H9 (cell line): ENCODE results near the gene PTPRN2. TPM values are rescaled to one million over a fixed set of nuclear protein-coding genes. Genes with fewer than 3 reads are reported as not detected.

ENCODE experiments used
- DNase-seq: peaks from one replicate; pipeline ENCODE4 v3.0.0-alpha.2; 2017
- H2AFZ ChIP-seq: one replicate; pipeline ENCODE4 v1.6.1; 2013; ENCODE audit warnings: mild to moderate bottlenecking, low read length, control low read depth, moderate library complexity
- H2AK5ac ChIP-seq: 2 replicates; pipeline ENCODE4 v1.6.1; 2013; ENCODE audit warnings: low read length, control low read depth, mixed read lengths; ENCODE audit not compliant: insufficient read length
- H2BK120ac ChIP-seq: one replicate; pipeline ENCODE4 v1.6.1; 2013; ENCODE audit warnings: low read depth, mild to moderate bottlenecking, low read length, control low read depth, inconsistent platforms; ENCODE audit not compliant: poor library complexity, severe bottlenecking
- H2BK12ac ChIP-seq: 2 replicates; pipeline ENCODE4 v1.6.1; 2013; ENCODE audit warnings: low read length, control low read depth, mixed read lengths, low read depth; ENCODE audit not compliant: insufficient read length
- H2BK15ac ChIP-seq: 2 replicates; pipeline ENCODE4 v1.6.1; 2013; ENCODE audit warnings: low read depth, low read length, control low read depth
- H2BK20ac ChIP-seq: one replicate; pipeline ENCODE4 v1.6.1; 2013; ENCODE audit warnings: low read depth, mild to moderate bottlenecking, low read length, control low read depth, inconsistent platforms; ENCODE audit not compliant: poor library complexity, severe bottlenecking
- H2BK5ac ChIP-seq: 2 replicates; pipeline ENCODE4 v1.6.1; 2013; ENCODE audit warnings: low read length, control low read depth, mixed read lengths; ENCODE audit not compliant: insufficient read length
- H3K14ac ChIP-seq: 2 replicates; pipeline ENCODE4 v1.6.1; 2013; ENCODE audit warnings: low read length, control low read depth; ENCODE audit not compliant: insufficient read depth
- H3K18ac ChIP-seq: 2 replicates; pipeline ENCODE4 v1.6.1; 2013; ENCODE audit warnings: low read depth, mild to moderate bottlenecking, mixed read lengths, low read length, control low read depth; ENCODE audit not compliant: insufficient read length
- H3K23ac ChIP-seq: 2 replicates; pipeline ENCODE4 v1.6.1; 2013; ENCODE audit warnings: low read length, control low read depth, mixed read lengths, low read depth; ENCODE audit not compliant: insufficient read length
- H3K23me2 ChIP-seq: 2 replicates; pipeline ENCODE4 v1.6.1; 2013; ENCODE audit warnings: low read depth, mild to moderate bottlenecking, mixed read lengths, low read length, control low read depth; ENCODE audit not compliant: insufficient read length, poor library complexity, severe bottlenecking
- H3K27ac ChIP-seq: 2 replicates; pipeline ENCODE4 v1.5.1; 2013; ENCODE audit warnings: low read length, control low read depth, mixed read lengths, low read depth; ENCODE audit not compliant: insufficient read length
- H3K27me3 ChIP-seq: 2 replicates; pipeline ENCODE4 v1.6.1; 2013; ENCODE audit warnings: low read length, control low read depth, inconsistent platforms; ENCODE audit not compliant: insufficient read depth
- H3K4ac ChIP-seq: 2 replicates; pipeline ENCODE4 v1.6.1; 2013; ENCODE audit warnings: low read depth, mild to moderate bottlenecking, control low read depth, inconsistent platforms, low read length, moderate library complexity
- H3K4me1 ChIP-seq: 2 replicates; pipeline ENCODE4 v1.6.1; 2013; ENCODE audit warnings: low read length, control low read depth, inconsistent platforms; ENCODE audit not compliant: insufficient read depth
- H3K4me2 ChIP-seq: 2 replicates; pipeline ENCODE4 v1.6.1; 2013; ENCODE audit warnings: low read length, control low read depth, mixed read lengths; ENCODE audit not compliant: insufficient read length, insufficient read depth
- H3K56ac ChIP-seq: 2 replicates; pipeline ENCODE4 v1.6.1; 2013; ENCODE audit warnings: low read depth, mild to moderate bottlenecking, mixed read lengths, low read length, control low read depth; ENCODE audit not compliant: insufficient read length
- H3K79me1 ChIP-seq: 2 replicates; pipeline ENCODE4 v1.6.1; 2013; ENCODE audit warnings: low read depth, mild to moderate bottlenecking, moderate library complexity, low read length, control low read depth, inconsistent platforms; ENCODE audit not compliant: insufficient read depth, poor library complexity, severe bottlenecking
- H3K79me2 ChIP-seq: 2 replicates; pipeline ENCODE4 v1.6.1; 2013; ENCODE audit warnings: low read length, control low read depth, inconsistent platforms; ENCODE audit not compliant: insufficient read depth
- H3K9ac ChIP-seq: 2 replicates; pipeline ENCODE4 v1.6.1; 2013; ENCODE audit warnings: low read length, control low read depth, mixed read lengths; ENCODE audit not compliant: insufficient read length; ENCODE audit errors: extremely low read depth
- H3K9me3 ChIP-seq: one replicate; pipeline ENCODE4 v1.6.1; 2013; ENCODE audit warnings: low read depth, low read length, inconsistent platforms; ENCODE audit not compliant: control insufficient read depth
- H3T11ph ChIP-seq: one replicate; pipeline ENCODE4 v1.6.1; 2013; ENCODE audit warnings: mild to moderate bottlenecking, low read length, control low read depth, inconsistent platforms
- H4K20me1 ChIP-seq: one replicate; pipeline ENCODE4 v1.6.1; 2013; ENCODE audit not compliant: control insufficient read depth, insufficient read length, insufficient read depth
- H4K5ac ChIP-seq: 2 replicates; pipeline ENCODE4 v1.6.1; 2013; ENCODE audit warnings: low read depth, mild to moderate bottlenecking, mixed read lengths, low read length, control low read depth; ENCODE audit not compliant: insufficient read length
- H4K8ac ChIP-seq: replicated peaks from 2 replicates; pipeline ENCODE4 v1.6.1; 2013; ENCODE audit warnings: low read length, control low read depth, mixed read lengths, low read depth; ENCODE audit not compliant: insufficient read length
- H4K91ac ChIP-seq: 2 replicates; pipeline ENCODE4 v1.6.1; 2013; ENCODE audit warnings: low read depth, mild to moderate bottlenecking, moderate library complexity, mixed read lengths, low read length, control low read depth; ENCODE audit not compliant: insufficient read length
- H3K27ac Mint-ChIP-seq, 3 experiments: 2 replicates in 2 of 3; 3 replicates in 1 of 3; pipeline ENCODE4 v1.8.0; 2020 to 2021; ENCODE audit warnings: mixed read lengths in 3 of 3, mild to moderate bottlenecking in 1 of 3, moderate library complexity in 1 of 3
- H3K27me3 Mint-ChIP-seq: 2 replicates; pipeline ENCODE4 v1.8.0; 2021; ENCODE audit warnings: low read depth, mild to moderate bottlenecking, moderate library complexity, mixed read lengths
- H3K36me3 Mint-ChIP-seq, 3 experiments: 2 replicates in 2 of 3; 3 replicates in 1 of 3; pipeline ENCODE4 v1.8.0; 2020 to 2021; ENCODE audit warnings: low read depth in 3 of 3, mixed read lengths in 3 of 3; ENCODE audit not compliant: insufficient read depth in 1 of 3
- H3K4me1 Mint-ChIP-seq, 2 experiments: 2 replicates each; pipeline ENCODE4 v1.8.0; 2020; ENCODE audit warnings: mixed read lengths in 2 of 2
- H3K4me3 Mint-ChIP-seq, 2 experiments: 2 replicates in 1 of 2; 3 replicates in 1 of 2; pipeline ENCODE4 v1.8.0; 2020 to 2021; ENCODE audit warnings: mild to moderate bottlenecking in 2 of 2, mixed read lengths in 2 of 2, moderate library complexity in 1 of 2
- H3K9me3 Mint-ChIP-seq, 2 experiments: 2 replicates in 1 of 2; 3 replicates in 1 of 2; pipeline ENCODE4 v1.8.0; 2020; ENCODE audit warnings: mild to moderate bottlenecking in 2 of 2, mixed read lengths in 2 of 2, moderate library complexity in 1 of 2
- CTCF ChIP-seq: fragments of 200-600 bp; sonication (generic); conservative IDR thresholded peaks from 3 replicates; pipeline ENCODE4 v1.8.0; 2021; ENCODE audit warnings: antibody characterized with exemption, mild to moderate bottlenecking
- WGBS: extraction: QIAGEN DNeasy Blood & Tissue Kit; methylation state at CpG from one replicate; pipeline ENCODE4 v1.1.7; 2013; ENCODE audit warnings: missing lambda C conversion rate, low lambda C conversion rate, mixed read lengths; ENCODE audit not compliant: insufficient read length; ENCODE audit errors: extremely low coverage; 5-methylcytosine and 5-hydroxymethylcytosine counted together
- total RNA-seq: library from RNA; stranded (reverse); gene quantifications from 2 replicates; pipeline ENCODE4 v1.2.1, GENCODE V29; 2021

The PTPRN2 gene
- total RNA-seq, 1 experiment from 2014 or later = 5.2 TPM

GRCh38 chr7:157887400-157887799 is 700.2 kb downstream of the PTPRN2 start:
- H3K4me1 ChIP-seq = no peaks in the 10 kb centered on the region
- H4K5ac ChIP-seq = no peak overlapping the region
- H3K9me3 ChIP-seq = peaks cover 13% of the 10 kb centered on the region
- Mint-ChIP-seq H3K27ac (no peak overlapping the region), H3K4me3 (no peak overlapping the region), H3K4me1 (peaks cover 0 to 7% of the 10 kb centered on the region in 2 experiments; a peak in 3 of 4 replicates), H3K9me3 (peaks cover 10 to 12% of the 10 kb centered on the region in 2 experiments), H3K27me3 (peaks cover 6% of the 10 kb centered on the region), H3K36me3 (peaks cover 4 to 12% (median 11%) of the 10 kb centered on the region in 3 experiments)
- H2AK5ac ChIP-seq = no peak overlapping the region
- DNase-seq = no peak
- H3K23me2 ChIP-seq = no peaks in the 10 kb centered on the region
- no peaks in the 10 kb centered on the region for H3K79me2 ChIP-seq
- H3K27me3 ChIP-seq = no peaks in the 10 kb centered on the region
- H4K8ac ChIP-seq = no peak overlapping the region
- H2BK20ac ChIP-seq = no peak overlapping the region
- H3K56ac ChIP-seq = no peak overlapping the region
- no peak overlapping the region for H2BK120ac ChIP-seq
- no peak overlapping the region for H3K4ac ChIP-seq
- no peak overlapping the region for H4K91ac ChIP-seq
- H3K27ac ChIP-seq = no peak overlapping the region
- H2BK12ac ChIP-seq = no peak overlapping the region
- H3T11ph ChIP-seq = no peak overlapping the region
- H2BK5ac ChIP-seq = no peak overlapping the region
- no peak overlapping the region for H3K23ac ChIP-seq
- H3K14ac ChIP-seq = no peak overlapping the region
- no CpG with 5 or more reads among the region's 6 CpGs for WGBS
- no peak overlapping the region for H2BK15ac ChIP-seq
- H3K79me1 ChIP-seq = no peaks in the 10 kb centered on the region
- H4K20me1 ChIP-seq = no peaks in the 10 kb centered on the region
- no peak overlapping the region for H2AFZ ChIP-seq
- H3K18ac ChIP-seq = no peak overlapping the region
- TF ChIP-seq CTCF = no peak
- no peak overlapping the region for H3K4me2 ChIP-seq
- no peak overlapping the region for H3K9ac ChIP-seq
